ENCODE data around the gene LGI4.

The LGI4 gene

GRCh38 chr19:35144600-35145436 lies 10.0 kb upstream of the LGI4 start:
- no peak overlapping the region for H3K9ac ChIP-seq (ENCODE audit: low read depth, low read length)
- H3K4me3 ChIP-seq (ENCODE audit: low read depth, low read length) = peak overlapping the region; percentile 65
- peaks cover 17% of the 10 kb centered on the region for H3K4me1 ChIP-seq (ENCODE audit: control insufficient read depth, insufficient read depth, low read length)
- peaks cover 14% of the 10 kb centered on the region for H3K27me3 ChIP-seq (ENCODE audit: control insufficient read depth, insufficient read depth, low read length)
- H3K36me3 ChIP-seq (ENCODE audit: control insufficient read depth, insufficient read depth, low read length) = no peaks in the 10 kb centered on the region
- H3K9me3 ChIP-seq (ENCODE audit: control insufficient read depth, insufficient read depth, low read length) = no peaks in the 10 kb centered on the region

GRCh38 chr19:35144259-35144599 lies 9.4 kb upstream of the LGI4 start:
- peaks cover 14% of the 10 kb centered on the region for H3K27me3 ChIP-seq (ENCODE audit: control insufficient read depth, insufficient read depth, low read length)
- H3K4me1 ChIP-seq (ENCODE audit: control insufficient read depth, insufficient read depth, low read length) = peaks cover 17% of the 10 kb centered on the region
- H3K4me3 ChIP-seq (ENCODE audit: low read depth, low read length) = peak overlapping the region; percentile 65
- no peak overlapping the region for H3K9ac ChIP-seq (ENCODE audit: low read depth, low read length)
- no peaks in the 10 kb centered on the region for H3K36me3 ChIP-seq (ENCODE audit: control insufficient read depth, insufficient read depth, low read length)
- no peaks in the 10 kb centered on the region for H3K9me3 ChIP-seq (ENCODE audit: control insufficient read depth, insufficient read depth, low read length)

- H3K36me3 ChIP-seq (ENCODE audit: control insufficient read depth, insufficient read depth, low read length) = no peaks in the 10 kb centered on the region
- H3K4me3 ChIP-seq (ENCODE audit: low read depth, low read length) = peak overlapping the region; percentile 65
- H3K27me3 ChIP-seq (ENCODE audit: control insufficient read depth, insufficient read depth, low read length) = peaks cover 14% of the 10 kb centered on the region
- H3K9me3 ChIP-seq (ENCODE audit: control insufficient read depth, insufficient read depth, low read length) = no peaks in the 10 kb centered on the region
- H3K4me1 ChIP-seq (ENCODE audit: control insufficient read depth, insufficient read depth, low read length) = peaks cover 18% of the 10 kb centered on the region
- no peak overlapping the region for H3K9ac ChIP-seq (ENCODE audit: low read depth, low read length)
Measured at GRCh38 chr19:35143818-35144217, 9.0 kb upstream of the LGI4 start.

- Histone ChIP-seq H3K9me3 (ENCODE audit: control insufficient read depth, insufficient read depth, low read length) (no peaks in the 10 kb centered on the region), H3K36me3 (ENCODE audit: control insufficient read depth, insufficient read depth, low read length) (no peaks in the 10 kb centered on the region), H3K9ac (ENCODE audit: low read depth, low read length) (peak within 1 kb of the TSS; percentile 16), H3K4me3 (ENCODE audit: low read depth, low read length) (peak within 1 kb of the TSS; percentile 67), H3K27me3 (ENCODE audit: control insufficient read depth, insufficient read depth, low read length) (peaks cover 14% of the 10 kb centered on the region), H3K4me1 (ENCODE audit: control insufficient read depth, insufficient read depth, low read length) (peaks cover 19% of the 10 kb centered on the region)
Measured at GRCh38 chr19:35143231-35143715, 8.4 kb upstream of the LGI4 start, which contains the start of gene FXYD7. Gene FXYD7, plus strand, starts transcription at chr19:35143255. Its CDS starts 79 bp downstream, at chr19:35143334.

DNA sequence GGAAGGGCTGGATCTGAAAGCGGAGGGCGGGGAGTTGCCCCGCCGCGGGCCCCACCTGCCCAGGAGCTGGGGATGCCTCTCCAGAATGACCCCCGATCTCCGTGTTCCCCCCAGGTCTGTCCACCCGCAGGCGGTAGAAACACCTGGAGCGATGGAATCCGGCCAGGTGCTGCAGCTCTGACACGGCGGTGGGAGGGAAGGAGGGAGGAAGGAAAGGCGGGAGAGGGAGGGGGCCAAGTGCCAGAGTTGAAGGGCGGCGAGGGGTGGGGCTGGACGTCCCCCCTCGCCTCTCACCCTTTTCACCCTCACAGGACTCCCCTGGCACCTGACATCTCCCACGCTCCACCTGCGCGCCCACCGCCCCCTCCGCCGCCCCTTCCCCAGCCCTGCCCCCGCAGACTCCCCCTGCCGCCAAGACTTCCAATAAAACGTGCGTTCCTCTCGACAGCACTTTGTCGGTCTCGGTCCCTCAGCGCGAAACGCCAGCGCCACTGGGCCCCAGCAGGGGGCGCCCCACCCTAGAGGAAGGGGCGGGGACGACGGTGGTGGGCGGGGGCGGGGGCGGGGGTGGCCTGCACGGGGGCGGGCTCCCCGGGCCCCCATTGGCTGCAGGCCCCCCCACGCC lies 7.9 kb upstream of the LGI4 start:
- Histone ChIP-seq H3K4me3 (ENCODE audit: low read depth, low read length) (peak overlapping the region; percentile 67), H3K9ac (ENCODE audit: low read depth, low read length) (peak overlapping the region; percentile 16), H3K36me3 (ENCODE audit: control insufficient read depth, insufficient read depth, low read length) (no peaks in the 10 kb centered on the region), H3K4me1 (ENCODE audit: control insufficient read depth, insufficient read depth, low read length) (peaks cover 19% of the 10 kb centered on the region), H3K9me3 (ENCODE audit: control insufficient read depth, insufficient read depth, low read length) (no peaks in the 10 kb centered on the region), H3K27me3 (ENCODE audit: control insufficient read depth, insufficient read depth, low read length) (peaks cover 14% of the 10 kb centered on the region)

DNA sequence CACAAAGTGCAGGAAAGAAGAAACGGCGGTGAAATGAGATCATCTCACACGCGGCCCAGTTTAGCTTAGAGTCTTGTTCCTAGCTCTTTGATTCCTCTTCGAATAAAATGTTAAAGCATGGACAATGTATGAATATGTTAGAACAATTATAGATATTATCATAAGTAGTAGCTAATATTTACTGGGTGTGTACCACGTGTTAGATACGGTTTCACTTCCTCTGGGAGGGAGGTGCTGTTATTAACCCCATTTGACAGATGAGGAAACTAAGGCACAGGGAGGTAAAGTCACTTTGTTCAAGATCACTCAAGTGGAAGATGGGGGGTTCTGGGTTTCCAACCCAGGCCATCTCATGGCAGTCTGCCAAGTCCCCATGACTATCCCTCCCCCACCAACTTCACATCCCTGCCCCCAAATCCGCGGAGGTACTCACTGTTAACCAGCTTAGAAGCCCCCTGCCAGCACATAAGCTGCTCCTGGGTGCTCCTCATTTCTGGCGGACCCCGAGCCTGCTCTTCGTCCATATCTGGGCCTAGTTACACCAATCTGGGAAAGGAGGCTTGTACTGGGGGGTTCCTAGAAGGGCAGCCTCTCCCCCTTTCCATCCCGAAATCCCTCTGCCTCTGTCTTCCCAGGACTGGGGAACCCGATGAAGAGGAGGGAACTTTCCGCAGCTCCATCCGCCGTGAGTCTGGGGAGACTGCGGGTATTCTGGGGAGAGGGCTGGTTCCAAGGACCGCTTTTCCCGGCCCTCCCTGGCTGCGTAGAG lies 7.2 kb upstream of the LGI4 start:
- Histone ChIP-seq H3K4me3 (ENCODE audit: low read depth, low read length) (peak overlapping the region; percentile 67), H3K36me3 (ENCODE audit: control insufficient read depth, insufficient read depth, low read length) (no peaks in the 10 kb centered on the region), H3K4me1 (ENCODE audit: control insufficient read depth, insufficient read depth, low read length) (peaks cover 19% of the 10 kb centered on the region), H3K9me3 (ENCODE audit: control insufficient read depth, insufficient read depth, low read length) (no peaks in the 10 kb centered on the region), H3K9ac (ENCODE audit: low read depth, low read length) (peak overlapping the region; percentile 26), H3K27me3 (ENCODE audit: control insufficient read depth, insufficient read depth, low read length) (peaks cover 14% of the 10 kb centered on the region)

- H3K4me1 ChIP-seq (ENCODE audit: control insufficient read depth, insufficient read depth, low read length) = peaks cover 19% of the 10 kb centered on the region
- H3K9ac ChIP-seq (ENCODE audit: low read depth, low read length) = peak overlapping the region; percentile 26
- peak overlapping the region; percentile 67 for H3K4me3 ChIP-seq (ENCODE audit: low read depth, low read length)
- H3K36me3 ChIP-seq (ENCODE audit: control insufficient read depth, insufficient read depth, low read length) = no peaks in the 10 kb centered on the region
- H3K27me3 ChIP-seq (ENCODE audit: control insufficient read depth, insufficient read depth, low read length) = peaks cover 14% of the 10 kb centered on the region
- H3K9me3 ChIP-seq (ENCODE audit: control insufficient read depth, insufficient read depth, low read length) = no peaks in the 10 kb centered on the region
Measured at GRCh38 chr19:35140962-35141836, 6.3 kb upstream of the LGI4 start.

GRCh38 chr19:35140207-35140961 lies 5.5 kb upstream of the LGI4 start:
- H3K9me3 ChIP-seq (ENCODE audit: control insufficient read depth, insufficient read depth, low read length) = no peaks in the 10 kb centered on the region
- H3K4me1 ChIP-seq (ENCODE audit: control insufficient read depth, insufficient read depth, low read length) = peaks cover 24% of the 10 kb centered on the region
- peaks cover 14% of the 10 kb centered on the region for H3K27me3 ChIP-seq (ENCODE audit: control insufficient read depth, insufficient read depth, low read length)
- H3K36me3 ChIP-seq (ENCODE audit: control insufficient read depth, insufficient read depth, low read length) = no peaks in the 10 kb centered on the region
- no peak overlapping the region for H3K9ac ChIP-seq (ENCODE audit: low read depth, low read length)
- peak overlapping the region; percentile 43 for H3K4me3 ChIP-seq (ENCODE audit: low read depth, low read length)

DNA sequence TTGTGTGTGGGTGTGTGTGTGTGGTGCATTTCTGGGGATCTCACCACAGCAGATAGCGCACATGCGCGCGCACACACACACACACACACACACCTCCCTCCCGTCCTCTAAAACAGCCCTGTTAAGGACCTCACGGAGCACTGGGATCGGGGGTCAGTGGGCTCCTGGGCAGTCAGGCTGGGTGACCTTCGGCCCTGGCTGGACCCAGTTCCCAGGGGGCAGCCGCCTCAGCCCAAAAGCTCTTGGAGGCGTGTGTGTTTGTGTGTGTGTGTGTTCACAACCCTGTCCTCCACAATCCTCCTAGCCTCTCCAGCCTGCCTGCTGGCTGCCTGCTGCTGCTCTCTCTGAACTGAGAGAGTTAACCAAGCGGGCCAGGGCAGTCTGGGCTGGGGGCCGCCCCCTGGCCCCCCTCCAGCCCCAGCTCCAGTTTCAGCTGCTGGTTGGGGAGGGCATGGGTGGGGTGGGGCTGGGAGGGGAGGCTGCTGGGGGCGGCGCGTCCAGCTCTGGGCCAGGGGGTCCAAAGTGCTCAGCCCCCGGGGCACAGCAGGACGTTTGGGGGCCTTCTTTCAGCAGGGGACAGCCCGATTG lies 3.5 kb upstream of the LGI4 start, which contains the start of gene FXYD1:
Gene FXYD1 (plus strand): TSS at position 520 of the 588 bp plus-strand sequence. CDS start 1,256 bp downstream, outside the sequence.
- H3K9ac ChIP-seq (ENCODE audit: low read depth, low read length) = no peak within 1 kb of the TSS
- peaks cover 15% of the 10 kb centered on the region for H3K4me1 ChIP-seq (ENCODE audit: control insufficient read depth, insufficient read depth, low read length)
- peaks cover 7% of the 10 kb centered on the region for H3K27me3 ChIP-seq (ENCODE audit: control insufficient read depth, insufficient read depth, low read length)
- H3K36me3 ChIP-seq (ENCODE audit: control insufficient read depth, insufficient read depth, low read length) = no peaks in the 10 kb centered on the region
- H3K4me3 ChIP-seq (ENCODE audit: low read depth, low read length) = no peak within 1 kb of the TSS
- H3K9me3 ChIP-seq (ENCODE audit: control insufficient read depth, insufficient read depth, low read length) = no peaks in the 10 kb centered on the region

GRCh38 chr19:35136977-35137702 lies 2.3 kb upstream of the LGI4 start:
- Histone ChIP-seq H3K36me3 (ENCODE audit: control insufficient read depth, insufficient read depth, low read length) (no peaks in the 10 kb centered on the region), H3K4me1 (ENCODE audit: control insufficient read depth, insufficient read depth, low read length) (peaks cover 15% of the 10 kb centered on the region), H3K9me3 (ENCODE audit: control insufficient read depth, insufficient read depth, low read length) (no peaks in the 10 kb centered on the region), H3K27me3 (ENCODE audit: control insufficient read depth, insufficient read depth, low read length) (peaks cover 7% of the 10 kb centered on the region), H3K9ac (ENCODE audit: low read depth, low read length) (no peak overlapping the region), H3K4me3 (ENCODE audit: low read depth, low read length) (no peak overlapping the region)

All from iPS-15b (cell line).